HepG2 (cell line): ENCODE measurements around the gene SLC6A6. TPM values are rescaled to one million over a fixed set of nuclear protein-coding genes. Genes with fewer than 3 reads are reported as not detected.

Source experiments
- ATAC-seq: fragments of 200-7000 bp; cut with Tn5 transposase; 3 replicates; pipeline ENCODE4 v1.9.1; 2020; ENCODE audit warnings: mild to moderate bottlenecking, moderate library complexity
- BruUV-seq: library from RNA; stranded (reverse); fragments of 400-500 nt; replicated peaks from 2 replicates; lab custom pipeline; 2021; lab: Mats Ljungman, UMichigan
- CTCF ChIA-PET: fragments of 300-600 bp; formaldehyde crosslinking; extraction: SDS; loops from one replicate; lab custom pipeline; 2021; ENCODE audit warnings: low total read pairs, inconsistent platforms, low intra/inter-chr PET ratio; lab: Yijun Ruan, JAX
- POLR2A ChIA-PET: fragments of 350-600 bp; sonication (Branson Sonifier 250); formaldehyde crosslinking; loops from one replicate; lab custom pipeline; 2020; ENCODE audit warnings: antibody characterized with exemption, inconsistent platforms; lab: Yijun Ruan, JAX
- DNase-seq: peaks from one replicate; pipeline ENCODE4 v3.0.0-alpha.2; 2015; ENCODE audit warnings: low spot score
- FAIRE-seq: peaks from 3 replicates; lab custom pipeline; 2011; peaks lifted over from hg19 to GRCh38; lab: Jason Lieb, UNC
- H2AFZ ChIP-seq: one replicate; pipeline ENCODE4 v1.6.1; 2011; ENCODE audit warnings: low read length, inconsistent platforms
- H3K27ac ChIP-seq: fragments of 300-600 bp; 3 replicates; pipeline ENCODE4 v1.8.0; 2011; ENCODE audit warnings: mixed run types, mild to moderate bottlenecking, mixed read lengths, low read length, inconsistent platforms; ENCODE audit not compliant: insufficient read depth; ENCODE audit errors: extremely low read length
- H3K27me3 ChIP-seq, 2 experiments: fragments of 200-600 bp in 1 of 2; 2 replicates in 1 of 2; 3 replicates in 1 of 2; pipeline versions ENCODE4 v1.6.0 to v1.8.0; 2011; ENCODE audit warnings: low read length in 2 of 2, mild to moderate bottlenecking in 2 of 2, moderate library complexity in 2 of 2, inconsistent platforms in 1 of 2; ENCODE audit not compliant: insufficient read depth in 2 of 2, control insufficient read depth in 1 of 2
- H3K36me3 ChIP-seq, 2 experiments: fragments of 200-600 bp in 1 of 2; replicated peaks in 1 of 2; 2 replicates in 1 of 2; 3 replicates in 1 of 2; pipeline versions ENCODE4 v1.5.1 to v1.8.0; 2011; ENCODE audit warnings: low read length in 2 of 2, inconsistent platforms in 1 of 2; ENCODE audit not compliant: insufficient read depth in 2 of 2, control insufficient read depth in 1 of 2
- H3K4me1 ChIP-seq: 2 replicates; pipeline ENCODE4 v1.5.1; 2012; ENCODE audit warnings: low read length, inconsistent platforms; ENCODE audit not compliant: insufficient read depth
- H3K4me2 ChIP-seq: 2 replicates; pipeline ENCODE4 v1.6.0; 2011; ENCODE audit warnings: low read depth, low read length, inconsistent platforms
- H3K4me3 ChIP-seq, 3 experiments: fragments of 200-600 bp in 1 of 3; sonication (generic), shearing (Covaris generic) in 1 of 3; replicated peaks in 1 of 3; 2 replicates each; pipeline ENCODE4 v1.5.1; 2011 to 2016; ENCODE audit warnings: low read length in 3 of 3, inconsistent platforms in 2 of 3, low read depth in 2 of 3, mild to moderate bottlenecking in 2 of 3, control low read depth in 1 of 3, mixed read lengths in 1 of 3; ENCODE audit not compliant: insufficient read depth in 1 of 3
- H3K79me2 ChIP-seq: one replicate; pipeline ENCODE4 v1.6.1; 2011; ENCODE audit warnings: low read length, inconsistent platforms; ENCODE audit not compliant: insufficient read depth
- H3K9ac ChIP-seq: 2 replicates; pipeline ENCODE4 v1.6.0; 2011; ENCODE audit warnings: mild to moderate bottlenecking, low read depth, low read length, inconsistent platforms; ENCODE audit not compliant: insufficient read depth
- H3K9me3 ChIP-seq: 2 replicates; pipeline ENCODE4 v1.5.1; 2012; ENCODE audit warnings: mild to moderate bottlenecking, low read length
- H4K20me1 ChIP-seq: 2 replicates; pipeline ENCODE4 v1.6.0; 2011; ENCODE audit warnings: inconsistent platforms, mild to moderate bottlenecking, low read length, moderate library complexity; ENCODE audit not compliant: insufficient read depth
- ATM ChIP-seq: fragments of 450-650 bp; IDR thresholded peaks from 2 replicates; pipeline ENCODE4 v1.7.1; 2017; ENCODE audit warnings: mild to moderate bottlenecking, borderline replicate concordance
- TEAD2 ChIP-seq: sonication (generic); formaldehyde crosslinking; IDR thresholded peaks from 2 replicates; pipeline ENCODE4 v1.9.0; 2021; ENCODE audit warnings: missing genetic modification reagents
- TMF1 ChIP-seq: sonication (generic); formaldehyde crosslinking; IDR thresholded peaks from 2 replicates; pipeline ENCODE4 v1.8.1; 2022; ENCODE audit warnings: low read depth, missing genetic modification reagents
- ZFP82 ChIP-seq: sonication (generic); formaldehyde crosslinking; IDR thresholded peaks from 2 replicates; pipeline ENCODE4 v1.5.1; 2020; ENCODE audit warnings: mild to moderate bottlenecking, missing genetic modification reagents, borderline replicate concordance
- ZNF251 ChIP-seq: sonication (generic); formaldehyde crosslinking; IDR thresholded peaks from 2 replicates; pipeline ENCODE4 v1.9.0; 2021; ENCODE audit warnings: mild to moderate bottlenecking, missing genetic modification reagents
- WGBS: methylation state at CpG from one replicate; pipeline ENCODE4 v1.1.6; 2017; ENCODE audit warnings: low lambda C conversion rate; 5-methylcytosine and 5-hydroxymethylcytosine counted together
- in situ Hi-C: cut with HindIII; loops from 2 replicates; pipeline ENCODE4 v1.10.0; 2017; ENCODE audit warnings: low pct_unique_long_range_greater_than_20kb; ENCODE audit not compliant: extremely low pct_ligation_motif_present
- intact Hi-C: fragments of 100-400 bp; cut with micrococcal nuclease; formaldehyde crosslinking; loops from one replicate; pipeline ENCODE4 v1.10.0; 2022; ENCODE audit not compliant: unreplicated experiment
- polyA plus RNA-seq, 8 experiments: library from polyadenylated mRNA; depleted of rRNA in 3 of 8; stranded (reverse) in 7 of 8; unstranded in 1 of 8; fragments of >200 nt; fragmentation: Illumina TruSeq in 4 of 8; extraction: Trizol in 4 of 8; gene quantifications; 2 replicates each; pipeline versions ENCODE4 v1.2.1 to v1.2.3, GENCODE V29; 2011 to 2016; ENCODE audit warnings: low read depth in 4 of 8, missing spikeins in 1 of 8, mixed read lengths in 1 of 8; ENCODE audit not compliant: insufficient read depth in 1 of 8
- total RNA-seq, 5 experiments: library from RNA; depleted of rRNA; stranded (reverse); fragments of >200 nt; fragmentation: Illumina TruSeq; extraction: Trizol; gene quantifications; 2 replicates each; pipeline ENCODE4 v1.2.3, GENCODE V29; 2016; ENCODE audit warnings: low read depth in 1 of 5
- TF ChIP-seq, protein P1 (sequence below): sonication (generic); formaldehyde crosslinking; IDR thresholded peaks from 2 replicates; pipeline ENCODE4 v1.4.0; 2020; ENCODE audit warnings: missing genetic modification reagents
- TF ChIP-seq, protein P2 (sequence below): sonication (generic); formaldehyde crosslinking; IDR thresholded peaks from 2 replicates; pipeline ENCODE4; 2020; ENCODE audit warnings: missing genetic modification reagents, mild to moderate bottlenecking, borderline replicate concordance
- TF ChIP-seq, protein P3 (sequence below): sonication (generic); formaldehyde crosslinking; IDR thresholded peaks from 2 replicates; pipeline ENCODE4 v1.4.0; 2020; ENCODE audit warnings: mild to moderate bottlenecking, missing genetic modification reagents

Gene SLC6A6
- total and polyA plus RNA-seq, 2 of the 13 experiments (the other 11 are each of a cell fraction or from before 2014, with no cell fraction given), result 14.1 to 20.7 TPM

DNA sequence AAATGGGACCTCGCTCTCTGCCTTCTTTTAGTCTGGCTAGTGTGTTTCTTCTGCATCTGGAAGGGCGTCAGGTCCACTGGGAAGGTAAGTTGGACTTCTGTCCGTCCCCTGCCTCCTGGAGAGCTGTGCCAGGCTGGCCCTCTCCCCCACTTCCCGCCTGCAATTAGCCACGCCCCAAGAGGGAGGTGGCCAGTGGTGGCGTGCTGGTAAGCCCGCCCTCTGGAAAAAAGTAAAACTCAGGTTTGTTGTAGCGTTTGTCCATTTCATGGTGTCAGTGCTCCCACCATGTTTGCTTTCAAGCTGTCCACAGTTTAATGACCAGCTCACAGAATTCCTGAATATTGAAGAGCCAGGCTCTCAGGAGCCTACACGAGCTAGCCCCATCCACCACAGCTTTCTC is 55.6 kb downstream of the SLC6A6 start:
- in situ Hi-C loops, result no loop called here
- no peak for TF ChIP-seq ZFP82 (CRISPR knock-in tag)
- no peak for TF ChIP-seq ATM
- CTCF ChIA-PET, result no interaction called here
- H3K36me3 ChIP-seq, result peaks cover 8 to 24% of the 10 kb centered on the region in 2 experiments; a peak in 4 of 5 replicates
- H3K79me2 ChIP-seq, result no peaks in the 10 kb centered on the region
- WGBS, result 90% methylated on average over 6 of the region's 9 CpGs
- intact Hi-C loops, result no loop called here
- no peaks in the 10 kb centered on the region for H4K20me1 ChIP-seq
- H3K9me3 ChIP-seq, result no peaks in the 10 kb centered on the region
- POLR2A ChIA-PET, result no interaction called here
- no peaks in the 10 kb centered on the region for H3K4me1 ChIP-seq
- FAIRE-seq (no peak), DNase-seq (no peak), ATAC-seq (no peak)
- H3K27me3 ChIP-seq, result no peaks in the 10 kb centered on the region
- H3K4me2 ChIP-seq, result no peak overlapping the region
- no peak overlapping the region for H3K4me3 ChIP-seq
- BruUV-seq, result no TSS peak
- H3K9ac ChIP-seq, result no peak overlapping the region
- H2AFZ ChIP-seq, result no peak overlapping the region
- no peak overlapping the region for H3K27ac ChIP-seq

DNA sequence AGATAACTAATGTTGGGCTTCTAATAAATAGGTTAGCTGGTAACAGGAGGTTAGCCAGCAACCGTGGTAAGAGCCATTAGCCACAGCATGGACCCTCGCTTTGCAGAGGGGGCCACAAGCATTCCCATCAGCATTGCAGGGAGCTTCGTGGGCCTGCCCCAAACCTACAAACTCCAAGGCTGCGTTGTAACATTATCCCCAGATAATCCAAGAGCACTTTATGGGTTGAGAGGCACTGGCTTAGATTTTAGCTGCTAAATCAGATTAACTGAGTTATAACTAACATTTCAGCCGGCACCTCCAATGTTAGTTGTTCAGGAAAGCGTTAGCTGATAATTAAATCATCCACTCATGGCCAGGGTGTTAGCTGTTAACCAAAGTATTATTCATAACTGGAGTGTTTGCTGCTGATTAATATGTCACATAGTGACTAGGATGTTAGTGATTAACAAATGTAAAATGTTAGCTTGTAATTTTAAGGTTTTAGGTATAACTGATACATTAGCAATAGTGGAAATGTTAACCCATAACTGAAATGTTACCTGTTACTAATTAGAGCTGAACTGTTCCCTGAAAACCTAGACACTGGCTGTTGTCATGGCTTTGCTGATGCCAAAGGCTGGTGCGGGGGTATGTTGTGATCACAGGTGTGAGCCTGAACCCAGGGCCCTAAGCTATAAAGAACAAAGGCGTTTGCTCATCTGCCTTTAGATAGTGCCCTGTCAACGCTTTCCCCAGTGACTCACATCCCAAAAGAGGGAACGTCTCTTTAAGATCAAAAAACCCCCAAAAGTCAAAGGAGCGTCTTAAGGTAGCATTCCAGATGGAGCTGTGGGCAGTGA is 56.2 kb downstream of the SLC6A6 start:
- FAIRE-seq (no peak), DNase-seq (no peak), ATAC-seq (no peak)
- Histone ChIP-seq H3K27me3 (no peaks in the 10 kb centered on the region), H3K9ac (no peak overlapping the region), H3K27ac (no peak overlapping the region), H3K4me2 (no peak overlapping the region), H3K9me3 (no peaks in the 10 kb centered on the region), H3K4me3 (no peak overlapping the region), H3K79me2 (no peaks in the 10 kb centered on the region), H3K4me1 (no peaks in the 10 kb centered on the region), H2AFZ (no peak overlapping the region), H3K36me3 (peaks cover 11 to 22% of the 10 kb centered on the region in 2 experiments; a peak in 4 of 5 replicates), H4K20me1 (no peaks in the 10 kb centered on the region)
- CTCF ChIA-PET, result interaction anchor here (0.9 to 3.7 kb wide), 2 partner anchors 89 to 198 kb away, joined by 3 to 41 read pairs; no protein-coding TSS in a partner anchor
- BruUV-seq, result no TSS peak
- WGBS, result 95% methylated on average over 11 of the region's 11 CpGs
- in situ Hi-C loops, result no loop called here
- POLR2A ChIA-PET, result no interaction called here
- intact Hi-C loops, result no loop called here
- TF ChIP-seq TEAD2 (CRISPR knock-in tag) (no peak), ZNF251 (CRISPR knock-in tag) (no peak), TMF1 (CRISPR knock-in tag) (no peak)
- TF ChIP-seq, protein P1, sequence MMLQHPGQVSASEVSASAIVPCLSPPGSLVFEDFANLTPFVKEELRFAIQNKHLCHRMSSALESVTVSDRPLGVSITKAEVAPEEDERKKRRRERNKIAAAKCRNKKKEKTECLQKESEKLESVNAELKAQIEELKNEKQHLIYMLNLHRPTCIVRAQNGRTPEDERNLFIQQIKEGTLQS, result no peak
- TF ChIP-seq, protein P2, sequence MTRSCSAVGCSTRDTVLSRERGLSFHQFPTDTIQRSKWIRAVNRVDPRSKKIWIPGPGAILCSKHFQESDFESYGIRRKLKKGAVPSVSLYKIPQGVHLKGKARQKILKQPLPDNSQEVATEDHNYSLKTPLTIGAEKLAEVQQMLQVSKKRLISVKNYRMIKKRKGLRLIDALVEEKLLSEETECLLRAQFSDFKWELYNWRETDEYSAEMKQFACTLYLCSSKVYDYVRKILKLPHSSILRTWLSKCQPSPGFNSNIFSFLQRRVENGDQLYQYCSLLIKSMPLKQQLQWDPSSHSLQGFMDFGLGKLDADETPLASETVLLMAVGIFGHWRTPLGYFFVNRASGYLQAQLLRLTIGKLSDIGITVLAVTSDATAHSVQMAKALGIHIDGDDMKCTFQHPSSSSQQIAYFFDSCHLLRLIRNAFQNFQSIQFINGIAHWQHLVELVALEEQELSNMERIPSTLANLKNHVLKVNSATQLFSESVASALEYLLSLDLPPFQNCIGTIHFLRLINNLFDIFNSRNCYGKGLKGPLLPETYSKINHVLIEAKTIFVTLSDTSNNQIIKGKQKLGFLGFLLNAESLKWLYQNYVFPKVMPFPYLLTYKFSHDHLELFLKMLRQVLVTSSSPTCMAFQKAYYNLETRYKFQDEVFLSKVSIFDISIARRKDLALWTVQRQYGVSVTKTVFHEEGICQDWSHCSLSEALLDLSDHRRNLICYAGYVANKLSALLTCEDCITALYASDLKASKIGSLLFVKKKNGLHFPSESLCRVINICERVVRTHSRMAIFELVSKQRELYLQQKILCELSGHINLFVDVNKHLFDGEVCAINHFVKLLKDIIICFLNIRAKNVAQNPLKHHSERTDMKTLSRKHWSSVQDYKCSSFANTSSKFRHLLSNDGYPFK (CRISPR knock-in tag), result no peak
- TF ChIP-seq, protein P3, sequence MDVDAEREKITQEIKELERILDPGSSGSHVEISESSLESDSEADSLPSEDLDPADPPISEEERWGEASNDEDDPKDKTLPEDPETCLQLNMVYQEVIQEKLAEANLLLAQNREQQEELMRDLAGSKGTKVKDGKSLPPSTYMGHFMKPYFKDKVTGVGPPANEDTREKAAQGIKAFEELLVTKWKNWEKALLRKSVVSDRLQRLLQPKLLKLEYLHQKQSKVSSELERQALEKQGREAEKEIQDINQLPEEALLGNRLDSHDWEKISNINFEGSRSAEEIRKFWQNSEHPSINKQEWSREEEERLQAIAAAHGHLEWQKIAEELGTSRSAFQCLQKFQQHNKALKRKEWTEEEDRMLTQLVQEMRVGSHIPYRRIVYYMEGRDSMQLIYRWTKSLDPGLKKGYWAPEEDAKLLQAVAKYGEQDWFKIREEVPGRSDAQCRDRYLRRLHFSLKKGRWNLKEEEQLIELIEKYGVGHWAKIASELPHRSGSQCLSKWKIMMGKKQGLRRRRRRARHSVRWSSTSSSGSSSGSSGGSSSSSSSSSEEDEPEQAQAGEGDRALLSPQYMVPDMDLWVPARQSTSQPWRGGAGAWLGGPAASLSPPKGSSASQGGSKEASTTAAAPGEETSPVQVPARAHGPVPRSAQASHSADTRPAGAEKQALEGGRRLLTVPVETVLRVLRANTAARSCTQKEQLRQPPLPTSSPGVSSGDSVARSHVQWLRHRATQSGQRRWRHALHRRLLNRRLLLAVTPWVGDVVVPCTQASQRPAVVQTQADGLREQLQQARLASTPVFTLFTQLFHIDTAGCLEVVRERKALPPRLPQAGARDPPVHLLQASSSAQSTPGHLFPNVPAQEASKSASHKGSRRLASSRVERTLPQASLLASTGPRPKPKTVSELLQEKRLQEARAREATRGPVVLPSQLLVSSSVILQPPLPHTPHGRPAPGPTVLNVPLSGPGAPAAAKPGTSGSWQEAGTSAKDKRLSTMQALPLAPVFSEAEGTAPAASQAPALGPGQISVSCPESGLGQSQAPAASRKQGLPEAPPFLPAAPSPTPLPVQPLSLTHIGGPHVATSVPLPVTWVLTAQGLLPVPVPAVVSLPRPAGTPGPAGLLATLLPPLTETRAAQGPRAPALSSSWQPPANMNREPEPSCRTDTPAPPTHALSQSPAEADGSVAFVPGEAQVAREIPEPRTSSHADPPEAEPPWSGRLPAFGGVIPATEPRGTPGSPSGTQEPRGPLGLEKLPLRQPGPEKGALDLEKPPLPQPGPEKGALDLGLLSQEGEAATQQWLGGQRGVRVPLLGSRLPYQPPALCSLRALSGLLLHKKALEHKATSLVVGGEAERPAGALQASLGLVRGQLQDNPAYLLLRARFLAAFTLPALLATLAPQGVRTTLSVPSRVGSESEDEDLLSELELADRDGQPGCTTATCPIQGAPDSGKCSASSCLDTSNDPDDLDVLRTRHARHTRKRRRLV (CRISPR knock-in tag), result no peak
